ENCODE measurements around the gene UQCC3. TPM values are rescaled to one million over a fixed set of nuclear protein-coding genes. Genes with fewer than 3 reads are reported as not detected.

Gene UQCC3
- total and polyA plus RNA-seq, 9 of the 15 experiments (the other 6 are each of a cell fraction or from before 2014, with no cell fraction given) = 3.3 to 44.3 (median 8.0) TPM

GRCh38 chr11:62665075-62665598, 6.3 kb upstream of the UQCC3 start, which contains the start of the genes C11orf98 and CSKMT (continued):
- TF ChIP-seq CXXC5 (CRISPR knock-in tag; IDR thresholded peaks at IDR 0.05) (peak; percentile 60), JUND (IDR thresholded peaks at IDR 0.05; ENCODE audit: borderline replicate concordance, low read depth, low read length) (no peak), JUND (tag; IDR thresholded peaks at IDR 0.05; ENCODE audit: borderline replicate concordance, low read depth, low read length) (no peak), BCOR (IDR thresholded peaks at IDR 0.05) (peak; percentile 14; the same call in 1 of the 2 replicates), TAL1 (IDR thresholded peaks at IDR 0.05) (no peak), HMG20B (CRISPR knock-in tag; IDR thresholded peaks at IDR 0.05) (peak; percentile 93), SUPT5H (IDR thresholded peaks at IDR 0.05) (peak; percentile 100), NELFE (IDR thresholded peaks at IDR 0.05; ENCODE audit: insufficient read depth, insufficient read length) (peak; percentile 79), ATF7 (IDR thresholded peaks at IDR 0.05) (no peak; the same call in 1 of the 2 replicates), HCFC1 (IDR thresholded peaks at IDR 0.05; ENCODE audit: low read depth, low read length) (peak; percentile 59; the same call in 1 of the 2 replicates), SOX6 (IDR thresholded peaks at IDR 0.05) (no peak), SMAD1 (IDR thresholded peaks at IDR 0.05; ENCODE audit: low read depth, low read length, partially characterized antibody) (peak; percentile 97), MYBL2 (IDR thresholded peaks at IDR 0.05; ENCODE audit: low read depth) (no peak), MYBL2 (CRISPR knock-in tag; IDR thresholded peaks at IDR 0.05; ENCODE audit: borderline replicate concordance) (no peak), RCOR1 (IDR thresholded peaks at IDR 0.05; ENCODE audit: borderline replicate concordance in 1 of 2, low read depth in 2 of 2, low read length in 2 of 2) (peak in 1 of 2 experiments; percentile 32; a peak in 1 of 4 replicates), ZNF655 (CRISPR knock-in tag; IDR thresholded peaks at IDR 0.05) (0 out of 2 replicates have a peak, but pooled peaks have one; percentile 43), POLR2H (tag; IDR thresholded peaks at IDR 0.05; ENCODE audit: low read depth) (peak; percentile 98), TFAM (CRISPR knock-in tag; conservative IDR thresholded peaks at IDR 0.05) (no peak), ZEB2 (IDR thresholded peaks at IDR 0.05) (no peak), E2F5 (CRISPR knock-in tag; IDR thresholded peaks at IDR 0.05) (no peak), ELF1 (tag; IDR thresholded peaks at IDR 0.05) (peak; percentile 76), TCF7 (IDR thresholded peaks at IDR 0.05; ENCODE audit: borderline replicate concordance) (peak; percentile 45; the same call in 1 of the 2 replicates), ZNF785 (CRISPR knock-in tag; IDR thresholded peaks at IDR 0.05) (no peak)
- TF ChIP-seq, protein P1, sequence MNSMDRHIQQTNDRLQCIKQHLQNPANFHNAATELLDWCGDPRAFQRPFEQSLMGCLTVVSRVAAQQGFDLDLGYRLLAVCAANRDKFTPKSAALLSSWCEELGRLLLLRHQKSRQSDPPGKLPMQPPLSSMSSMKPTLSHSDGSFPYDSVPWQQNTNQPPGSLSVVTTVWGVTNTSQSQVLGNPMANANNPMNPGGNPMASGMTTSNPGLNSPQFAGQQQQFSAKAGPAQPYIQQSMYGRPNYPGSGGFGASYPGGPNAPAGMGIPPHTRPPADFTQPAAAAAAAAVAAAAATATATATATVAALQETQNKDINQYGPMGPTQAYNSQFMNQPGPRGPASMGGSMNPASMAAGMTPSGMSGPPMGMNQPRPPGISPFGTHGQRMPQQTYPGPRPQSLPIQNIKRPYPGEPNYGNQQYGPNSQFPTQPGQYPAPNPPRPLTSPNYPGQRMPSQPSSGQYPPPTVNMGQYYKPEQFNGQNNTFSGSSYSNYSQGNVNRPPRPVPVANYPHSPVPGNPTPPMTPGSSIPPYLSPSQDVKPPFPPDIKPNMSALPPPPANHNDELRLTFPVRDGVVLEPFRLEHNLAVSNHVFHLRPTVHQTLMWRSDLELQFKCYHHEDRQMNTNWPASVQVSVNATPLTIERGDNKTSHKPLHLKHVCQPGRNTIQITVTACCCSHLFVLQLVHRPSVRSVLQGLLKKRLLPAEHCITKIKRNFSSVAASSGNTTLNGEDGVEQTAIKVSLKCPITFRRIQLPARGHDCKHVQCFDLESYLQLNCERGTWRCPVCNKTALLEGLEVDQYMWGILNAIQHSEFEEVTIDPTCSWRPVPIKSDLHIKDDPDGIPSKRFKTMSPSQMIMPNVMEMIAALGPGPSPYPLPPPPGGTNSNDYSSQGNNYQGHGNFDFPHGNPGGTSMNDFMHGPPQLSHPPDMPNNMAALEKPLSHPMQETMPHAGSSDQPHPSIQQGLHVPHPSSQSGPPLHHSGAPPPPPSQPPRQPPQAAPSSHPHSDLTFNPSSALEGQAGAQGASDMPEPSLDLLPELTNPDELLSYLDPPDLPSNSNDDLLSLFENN (IDR thresholded peaks at IDR 0.05; ENCODE audit: low read depth in 2 of 2, low read length in 2 of 2) = peak in 1 of 2 experiments; percentile 92; a peak in 2 of 4 replicates
